GM21381 (cell line): ENCODE measurements around the gene C19orf12.

ENCODE experiments used
- ATAC-seq: cut with Tn5 transposase; IDR thresholded peaks from one replicate; pipeline ENCODE4 v1.9.1; 2021; ENCODE audit warnings: mild to moderate bottlenecking, moderate library complexity; ENCODE audit not compliant: unreplicated experiment

C19orf12 gene

GRCh38 chr19:29714953-29715700 lies at the start of gene C19orf12:
Gene C19orf12, minus strand, starts transcription at chr19:29715261. Its CDS starts 6,848 bp downstream, at chr19:29708413.
- ATAC-seq, result peak; percentile 72

GRCh38 chr19:29764361-29764760 lies 49.3 kb upstream of the C19orf12 start:
- ATAC-seq, result no peak

GRCh38 chr19:29763196-29763595 lies 48.1 kb upstream of the C19orf12 start:
- no peak for ATAC-seq

GRCh38 chr19:29761575-29762232 lies 46.6 kb upstream of the C19orf12 start:
- ATAC-seq, result no peak

GRCh38 chr19:29760752-29761502 lies 45.9 kb upstream of the C19orf12 start:
- no peak for ATAC-seq

GRCh38 chr19:29759359-29759758 lies 44.3 kb upstream of the C19orf12 start:
- no peak for ATAC-seq

- no peak for ATAC-seq
Measured at GRCh38 chr19:29758863-29759262, 43.8 kb upstream of the C19orf12 start.

GRCh38 chr19:29757551-29757950 lies 42.5 kb upstream of the C19orf12 start:
- no peak for ATAC-seq

GRCh38 chr19:29753934-29754305 lies 38.9 kb upstream of the C19orf12 start:
- no peak for ATAC-seq

- no peak for ATAC-seq
Measured at GRCh38 chr19:29753190-29753933, 38.3 kb upstream of the C19orf12 start.

GRCh38 chr19:29752450-29753025 lies 37.5 kb upstream of the C19orf12 start:
- no peak for ATAC-seq

- ATAC-seq, result no peak
Measured at GRCh38 chr19:29751932-29752331, 36.9 kb upstream of the C19orf12 start.

- no peak for ATAC-seq
Measured at GRCh38 chr19:29750001-29750400, 34.9 kb upstream of the C19orf12 start.

GRCh38 chr19:29748996-29749849 lies 34.2 kb upstream of the C19orf12 start:
- ATAC-seq, result no peak

GRCh38 chr19:29745253-29745652 lies 30.2 kb upstream of the C19orf12 start:
- ATAC-seq, result no peak

- ATAC-seq, result no peak
Measured at GRCh38 chr19:29743681-29744080, 28.6 kb upstream of the C19orf12 start.

GRCh38 chr19:29741776-29742175 lies 26.7 kb upstream of the C19orf12 start:
- ATAC-seq, result no peak

GRCh38 chr19:29741226-29741625 lies 26.2 kb upstream of the C19orf12 start:
- no peak for ATAC-seq

GRCh38 chr19:29737461-29738000 lies 22.5 kb upstream of the C19orf12 start:
- no peak for ATAC-seq
